B cell (primary cell): Measurements from ENCODE around the gene SSBP3.

Experiments used
- CTCF ChIP-seq: fragments of 200-600 bp; IDR thresholded peaks from one replicate; pipeline ENCODE4 v1.8.0; 2022; ENCODE audit warnings: antibody characterized with exemption, mild to moderate bottlenecking
- EZH2 ChIP-seq: IDR thresholded peaks from 2 replicates; pipeline ENCODE4 v1.6.1; 2012; ENCODE audit warnings: borderline replicate concordance, low read depth, mild to moderate bottlenecking, moderate library complexity, low read length; ENCODE audit not compliant: insufficient read depth, poor library complexity, severe bottlenecking

GRCh38 chr1:54375712-54376429 is 30.3 kb downstream of the SSBP3 start:
- TF ChIP-seq EZH2 (no peak), CTCF (no peak)
